Mucosa of descending colon (tissue), 3 donors: ENCODE results near the gene PCDHGB3. TPM values are rescaled to one million over a fixed set of nuclear protein-coding genes. Genes with fewer than 3 reads are reported as not detected.
"Not testable (repeated sequence)": the region's sequence is repeated elsewhere in the genome, so short reads cannot be mapped to it uniquely, and the experiment has no call there.

Experiments
- ATAC-seq: fragments of 200-7000 bp; cut with Tn5 transposase; one replicate; pipeline ENCODE4 v1.9.1; 2020; ENCODE audit warnings: mild to moderate bottlenecking, moderate library complexity
- DNase-seq, 3 donors: peaks; one replicate each; pipeline ENCODE4 v3.0.0-alpha.2; 2020
- H3K36me3 ChIP-seq: fragments of 200-600 bp; one replicate; pipeline ENCODE4 v1.8.0; 2021; ENCODE audit warnings: low read depth, mild to moderate bottlenecking
- H3K4me1 ChIP-seq: fragments of 200-600 bp; one replicate; pipeline ENCODE4 v1.8.0; 2021; ENCODE audit warnings: low read depth, mild to moderate bottlenecking
- H3K4me3 ChIP-seq: fragments of 200-600 bp; one replicate; pipeline ENCODE4 v1.8.0; 2021; ENCODE audit warnings: mild to moderate bottlenecking
- H3K9me3 ChIP-seq: fragments of 200-600 bp; one replicate; pipeline ENCODE4 v1.8.0; 2021; ENCODE audit warnings: mild to moderate bottlenecking
- CTCF ChIP-seq: fragments of 200-600 bp; IDR thresholded peaks from one replicate; pipeline ENCODE4 v1.8.0; 2022; ENCODE audit warnings: antibody characterized with exemption, mild to moderate bottlenecking
- intact Hi-C, 2 donors: fragments of 100-400 bp; cut with DNase I in 1 of 2; cut with micrococcal nuclease in 1 of 2; formaldehyde crosslinking; loops; one replicate each; pipeline versions ENCODE4 v1.11.0 to v1.11.1; 2022; cut with DNase I, micrococcal nuclease
- total RNA-seq, 3 donors: library from RNA; stranded (reverse); fragmentation: NEBNext Ultra II Directional in 2 of 3; extraction: Animal tissue kit (Norgen Biotek cat#: 25700) in 2 of 3; gene quantifications; one replicate each; pipeline versions ENCODE4 v1.2.1 to v1.2.4, GENCODE V29; 2021 to 2023
- donor health status: DM: no; HTN: no; CAD: no; lungs with moderate emphysema.
- donor health status: DM: no; HTN: no; CAD: no.
- donor health status: DM: no; HTN: yes; CAD: no.

The PCDHGB3 gene
- total RNA-seq, 3 donors from 2014 or later, result 2.0 to 6.3 (median 2.0) TPM

- no peak for TF ChIP-seq CTCF
- ATAC-seq, result no peak
- no peak overlapping the region for H3K4me3 ChIP-seq
These were observed 26.0 kb upstream of the PCDHGB3 start for GRCh38 chr5:141343953-141344463.

GRCh38 chr5:141345327-141345726 is 24.7 kb upstream of the PCDHGB3 start:
- TF ChIP-seq CTCF, result no peak
- Histone ChIP-seq H3K4me3 (no peak overlapping the region), H3K4me1 (no peaks in the 10 kb centered on the region), H3K36me3 (no peaks in the 10 kb centered on the region), H3K9me3 (peaks cover 74% of the 10 kb centered on the region)
- ATAC-seq, result no peak
- DNase-seq, result no peak
- intact Hi-C loops, result no loop called here

More at GRCh38 chr5:141343953-141344463, 26.0 kb upstream of the PCDHGB3 start:
- Histone ChIP-seq H3K36me3 (no peaks in the 10 kb centered on the region), H3K9me3 (peaks cover 80% of the 10 kb centered on the region), H3K4me1 (no peaks in the 10 kb centered on the region)
- intact Hi-C loops, result no loop called here
- no peak for DNase-seq

DNA sequence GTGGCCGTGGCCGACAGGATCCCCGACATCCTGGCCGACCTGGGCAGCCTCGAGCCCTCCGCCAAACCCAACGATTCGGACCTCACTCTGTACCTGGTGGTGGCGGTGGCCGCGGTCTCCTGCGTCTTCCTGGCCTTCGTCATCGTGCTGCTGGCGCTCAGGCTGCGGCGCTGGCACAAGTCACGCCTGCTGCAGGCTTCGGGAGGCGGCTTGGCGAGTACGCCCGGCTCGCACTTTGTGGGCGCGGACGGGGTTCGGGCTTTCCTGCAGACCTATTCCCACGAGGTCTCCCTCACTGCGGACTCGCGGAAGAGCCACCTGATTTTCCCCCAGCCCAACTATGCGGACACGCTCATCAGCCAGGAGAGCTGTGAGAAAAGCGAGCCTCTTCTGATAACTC is 24.0 kb upstream of the PCDHGB3 start:
- peaks cover 70% of the 10 kb centered on the region for H3K9me3 ChIP-seq
- intact Hi-C loops, ATAC-seq, H3K4me1 ChIP-seq, H3K36me3 ChIP-seq, H3K4me3 ChIP-seq, DNase-seq: not testable (repeated sequence)

DNA sequence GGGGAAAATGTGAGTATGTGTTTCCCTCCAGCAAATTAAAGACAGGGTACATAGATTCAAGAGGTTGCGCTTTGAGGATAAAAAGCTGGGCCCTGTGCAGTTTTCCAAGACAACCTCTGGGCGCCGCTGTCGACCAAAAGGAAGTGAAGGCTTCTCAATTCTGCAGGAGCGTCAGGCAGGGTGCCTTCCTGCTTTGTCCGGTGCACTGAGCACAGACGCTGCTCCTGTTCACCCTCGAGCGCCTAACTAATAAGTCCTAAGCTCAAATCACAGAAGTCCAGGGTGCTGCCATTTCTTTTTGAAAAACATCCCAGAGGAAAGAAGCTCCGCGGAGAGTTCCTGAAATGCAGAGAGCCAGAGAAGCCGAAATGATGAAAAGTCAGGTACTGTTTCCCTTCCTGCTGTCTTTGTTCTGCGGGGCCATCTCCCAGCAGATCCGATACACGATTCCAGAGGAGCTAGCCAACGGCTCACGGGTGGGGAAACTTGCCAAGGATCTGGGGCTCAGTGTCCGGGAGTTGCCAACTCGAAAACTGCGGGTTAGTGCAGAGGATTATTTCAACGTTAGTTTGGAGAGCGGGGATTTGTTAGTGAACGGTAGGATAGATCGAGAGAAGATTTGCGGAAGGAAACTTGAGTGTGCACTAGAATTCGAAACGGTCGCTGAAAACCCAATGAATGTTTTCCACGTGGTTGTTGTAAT is 20.0 kb upstream of the PCDHGB3 start, which contains the start of gene PCDHGB1:
Gene PCDHGB1 (plus strand): TSS at position 183 of the 703 bp plus-strand sequence. CDS start 162 bp downstream, at position 345.
- peak in 2 of 3 donors; percentile 27 to 42 for DNase-seq
- no peak for TF ChIP-seq CTCF
- H3K36me3 ChIP-seq, result no peaks in the 10 kb centered on the region
- no peaks in the 10 kb centered on the region for H3K4me1 ChIP-seq
- peak; percentile 50 for ATAC-seq
- intact Hi-C loops, result no loop called here
- no peak within 1 kb of the TSS for H3K4me3 ChIP-seq
- peaks cover 50% of the 10 kb centered on the region for H3K9me3 ChIP-seq

- no peak for TF ChIP-seq CTCF
- peaks cover 46% of the 10 kb centered on the region for H3K9me3 ChIP-seq
- DNase-seq, result no peak
These were observed 18.5 kb upstream of the PCDHGB3 start for GRCh38 chr5:141351591-141351990.

DNA sequence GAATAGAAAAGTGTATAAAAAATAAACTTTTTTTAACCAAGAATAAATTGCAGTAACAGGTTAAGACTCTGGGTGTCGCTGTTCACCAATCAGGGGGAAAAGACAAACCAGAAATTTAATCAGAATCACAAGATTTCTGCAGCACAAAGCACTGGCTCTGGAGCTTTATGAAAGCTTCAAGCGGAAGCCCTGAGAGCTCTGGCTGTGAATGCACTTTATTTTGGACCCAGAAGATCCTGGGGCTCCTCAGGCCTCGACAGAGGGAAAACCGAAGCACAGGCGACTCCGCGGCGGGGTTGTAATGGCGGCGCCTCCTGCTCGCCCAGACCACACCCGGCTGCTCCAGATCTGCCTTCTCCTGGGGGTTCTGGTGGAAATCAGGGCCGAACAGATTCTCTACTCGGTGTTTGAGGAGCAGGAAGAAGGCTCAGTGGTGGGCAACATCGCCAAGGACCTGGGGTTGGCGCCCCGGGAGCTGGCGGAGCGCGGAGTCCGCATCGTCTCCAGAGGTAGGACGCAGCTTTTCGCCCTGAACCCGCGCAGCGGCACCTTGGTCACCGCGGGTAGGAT is 15.1 kb upstream of the PCDHGB3 start, which contains the start of gene PCDHGA4:
Gene PCDHGA4 (plus strand): TSS at position 122 of the 570 bp plus-strand sequence. CDS start 87 bp downstream, at position 209.
- DNase-seq (no peak), ATAC-seq (no peak)
- peaks cover 41% of the 10 kb centered on the region for H3K9me3 ChIP-seq
- no peaks in the 10 kb centered on the region for H3K4me1 ChIP-seq
- H3K4me3 ChIP-seq, result no peak within 1 kb of the TSS
- intact Hi-C loops, result no loop called here
- H3K36me3 ChIP-seq, result no peaks in the 10 kb centered on the region
- TF ChIP-seq CTCF, result no peak

More at GRCh38 chr5:141351591-141351990, 18.5 kb upstream of the PCDHGB3 start:
- Histone ChIP-seq H3K4me3 (no peak overlapping the region), H3K36me3 (no peaks in the 10 kb centered on the region), H3K4me1 (no peaks in the 10 kb centered on the region)
- no peak for ATAC-seq
- intact Hi-C loops, result no loop called here
